Measurements from ENCODE around the gene DISC1.
"Not testable (repeated sequence)": the region's sequence is repeated elsewhere in the genome, so short reads cannot be mapped to it uniquely, and the experiment has no call there.

DISC1 gene

DNA sequence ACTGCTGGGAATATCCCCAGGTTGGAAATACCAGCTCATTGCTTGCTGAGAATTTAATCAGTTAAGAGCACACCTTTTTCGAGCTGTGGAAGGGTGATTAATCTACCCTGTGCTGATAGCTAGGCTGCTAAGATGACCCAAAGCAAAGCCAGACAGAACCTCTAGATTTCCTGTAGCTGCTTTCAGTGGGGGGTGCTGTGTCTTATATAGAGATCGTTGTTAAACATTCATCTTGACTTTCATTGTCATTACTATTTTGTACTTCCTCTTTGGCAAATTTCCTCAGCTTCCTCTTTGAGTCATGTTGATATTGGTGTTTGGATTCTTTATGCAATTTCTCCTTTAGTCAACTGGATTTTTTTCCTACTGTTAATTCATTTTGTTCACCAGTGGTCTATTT is 155.3 kb downstream of the DISC1 start:
- Mint-ChIP-seq H3K4me1 (peaks cover 12% of the 10 kb centered on the region), H3K27ac (no peak overlapping the region), H3K9me3 (no peaks in the 10 kb centered on the region), H3K36me3 (ENCODE audit: low read depth) (no peaks in the 10 kb centered on the region), H3K27me3 (ENCODE audit: low read depth, poor library complexity) (no peaks in the 10 kb centered on the region), H3K4me3 (no peak overlapping the region)
- no peak for DNase-seq
- TF ChIP-seq, protein P1, sequence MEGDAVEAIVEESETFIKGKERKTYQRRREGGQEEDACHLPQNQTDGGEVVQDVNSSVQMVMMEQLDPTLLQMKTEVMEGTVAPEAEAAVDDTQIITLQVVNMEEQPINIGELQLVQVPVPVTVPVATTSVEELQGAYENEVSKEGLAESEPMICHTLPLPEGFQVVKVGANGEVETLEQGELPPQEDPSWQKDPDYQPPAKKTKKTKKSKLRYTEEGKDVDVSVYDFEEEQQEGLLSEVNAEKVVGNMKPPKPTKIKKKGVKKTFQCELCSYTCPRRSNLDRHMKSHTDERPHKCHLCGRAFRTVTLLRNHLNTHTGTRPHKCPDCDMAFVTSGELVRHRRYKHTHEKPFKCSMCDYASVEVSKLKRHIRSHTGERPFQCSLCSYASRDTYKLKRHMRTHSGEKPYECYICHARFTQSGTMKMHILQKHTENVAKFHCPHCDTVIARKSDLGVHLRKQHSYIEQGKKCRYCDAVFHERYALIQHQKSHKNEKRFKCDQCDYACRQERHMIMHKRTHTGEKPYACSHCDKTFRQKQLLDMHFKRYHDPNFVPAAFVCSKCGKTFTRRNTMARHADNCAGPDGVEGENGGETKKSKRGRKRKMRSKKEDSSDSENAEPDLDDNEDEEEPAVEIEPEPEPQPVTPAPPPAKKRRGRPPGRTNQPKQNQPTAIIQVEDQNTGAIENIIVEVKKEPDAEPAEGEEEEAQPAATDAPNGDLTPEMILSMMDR (IDR thresholded peaks at IDR 0.05) = no peak

- not testable (repeated sequence) for H3K36me3 Mint-ChIP-seq (ENCODE audit: low read depth); H3K27me3 Mint-ChIP-seq (ENCODE audit: low read depth, poor library complexity); H3K27ac Mint-ChIP-seq; H3K4me3 Mint-ChIP-seq; DNase-seq; H3K9me3 Mint-ChIP-seq
- H3K4me1 Mint-ChIP-seq = peaks cover 15% of the 10 kb centered on the region
Measured at GRCh38 chr1:231785073-231785472, 158.5 kb downstream of the DISC1 start.

DNA sequence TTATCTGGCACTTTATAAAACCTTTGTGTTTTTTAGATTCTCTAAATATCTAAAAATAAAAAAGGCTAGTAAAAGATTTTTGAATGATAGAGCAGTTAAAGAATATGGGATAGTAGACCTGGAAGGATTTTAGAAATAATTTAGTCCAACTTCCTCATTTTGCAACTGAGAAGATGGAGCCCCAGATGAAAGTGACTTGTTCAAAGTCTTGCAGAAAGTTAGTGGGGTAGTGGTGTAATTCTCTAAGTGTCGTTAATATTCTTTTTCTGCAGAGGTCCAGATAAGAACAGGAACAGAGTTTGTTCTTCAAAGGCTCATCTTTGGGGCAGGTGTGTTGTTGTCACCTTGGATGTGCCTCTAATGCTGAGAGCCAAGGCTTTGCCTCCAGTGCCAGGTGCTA is 159.5 kb downstream of the DISC1 start:
- H3K4me3 Mint-ChIP-seq = no peak overlapping the region
- peaks cover 15% of the 10 kb centered on the region for H3K4me1 Mint-ChIP-seq
- no peak for DNase-seq
- TF ChIP-seq, protein P1 (IDR thresholded peaks at IDR 0.05) = no peak
- no peaks in the 10 kb centered on the region for H3K27me3 Mint-ChIP-seq (ENCODE audit: low read depth, poor library complexity)
- peak overlapping the region; percentile 21 for H3K27ac Mint-ChIP-seq
- H3K9me3 Mint-ChIP-seq = no peaks in the 10 kb centered on the region
- no peaks in the 10 kb centered on the region for H3K36me3 Mint-ChIP-seq (ENCODE audit: low read depth)

GRCh38 chr1:231792634-231793033 is 166.0 kb downstream of the DISC1 start:
- peaks cover 15% of the 10 kb centered on the region for H3K4me1 Mint-ChIP-seq
- H3K9me3 Mint-ChIP-seq = no peaks in the 10 kb centered on the region
- DNase-seq = no peak
- no peaks in the 10 kb centered on the region for H3K36me3 Mint-ChIP-seq (ENCODE audit: low read depth)
- peaks cover 3% of the 10 kb centered on the region for H3K27me3 Mint-ChIP-seq (ENCODE audit: low read depth, poor library complexity)
- TF ChIP-seq, protein P1 (IDR thresholded peaks at IDR 0.05) = no peak
- no peak overlapping the region for H3K4me3 Mint-ChIP-seq
- H3K27ac Mint-ChIP-seq = no peak overlapping the region

DNA sequence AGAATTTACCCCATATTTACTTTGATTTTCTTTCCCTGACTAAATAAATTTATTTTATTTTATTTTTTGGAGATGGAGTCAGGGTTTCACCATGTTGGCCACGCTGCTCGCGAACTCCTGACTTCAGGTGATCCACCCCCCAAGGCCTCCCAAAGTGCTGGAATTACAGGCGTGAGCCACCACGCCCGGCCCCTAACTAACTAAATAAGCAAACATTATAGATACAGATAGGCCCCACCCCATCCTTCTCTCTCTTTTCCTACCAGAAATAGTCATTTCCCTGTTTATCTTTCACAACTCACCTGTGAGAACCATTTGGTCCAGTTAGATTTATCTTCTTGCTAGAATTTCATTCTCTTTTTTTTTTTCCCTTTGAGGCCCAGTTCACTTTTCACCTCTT is 167.3 kb downstream of the DISC1 start:
- H3K9me3 Mint-ChIP-seq = no peaks in the 10 kb centered on the region
- H3K4me3 Mint-ChIP-seq = no peak overlapping the region
- DNase-seq = no peak
- TF ChIP-seq, protein P1 (IDR thresholded peaks at IDR 0.05) = no peak
- no peaks in the 10 kb centered on the region for H3K36me3 Mint-ChIP-seq (ENCODE audit: low read depth)
- H3K27me3 Mint-ChIP-seq (ENCODE audit: low read depth, poor library complexity) = peaks cover 3% of the 10 kb centered on the region
- H3K4me1 Mint-ChIP-seq = peaks cover 13% of the 10 kb centered on the region
- H3K27ac Mint-ChIP-seq = no peak overlapping the region

- Mint-ChIP-seq H3K4me3 (no peak overlapping the region), H3K9me3 (peaks cover 13% of the 10 kb centered on the region), H3K4me1 (peaks cover 22% of the 10 kb centered on the region), H3K27ac (no peak overlapping the region), H3K36me3 (ENCODE audit: low read depth) (peaks cover 15% of the 10 kb centered on the region), H3K27me3 (ENCODE audit: low read depth, poor library complexity) (peaks cover 7% of the 10 kb centered on the region)
- TF ChIP-seq, protein P1 (IDR thresholded peaks at IDR 0.05) = no peak
- DNase-seq = no peak
Measured at GRCh38 chr1:231796141-231796540, 169.6 kb downstream of the DISC1 start.
